ENCODE data around the gene PIRT.

DNA sequence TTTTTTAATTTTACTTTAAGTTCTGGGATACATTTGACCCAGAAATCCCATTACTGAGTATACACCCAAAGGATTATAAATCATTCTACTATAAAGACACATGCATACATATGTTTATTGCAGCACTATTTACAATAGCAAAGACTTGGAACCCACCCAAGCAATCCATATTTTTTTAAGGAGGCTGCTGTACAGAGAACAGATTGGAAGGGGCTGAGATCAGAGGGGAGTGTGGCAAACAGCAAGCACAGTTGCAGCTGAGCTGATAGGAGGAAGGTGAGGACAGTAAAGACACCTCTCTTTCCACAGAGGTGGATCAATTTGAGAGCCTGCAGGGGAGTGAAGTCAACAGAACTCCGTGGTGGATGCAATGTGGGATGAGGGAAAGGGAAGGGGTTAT lies 23.8 kb downstream of the PIRT start:
- TF ChIP-seq, protein P1, sequence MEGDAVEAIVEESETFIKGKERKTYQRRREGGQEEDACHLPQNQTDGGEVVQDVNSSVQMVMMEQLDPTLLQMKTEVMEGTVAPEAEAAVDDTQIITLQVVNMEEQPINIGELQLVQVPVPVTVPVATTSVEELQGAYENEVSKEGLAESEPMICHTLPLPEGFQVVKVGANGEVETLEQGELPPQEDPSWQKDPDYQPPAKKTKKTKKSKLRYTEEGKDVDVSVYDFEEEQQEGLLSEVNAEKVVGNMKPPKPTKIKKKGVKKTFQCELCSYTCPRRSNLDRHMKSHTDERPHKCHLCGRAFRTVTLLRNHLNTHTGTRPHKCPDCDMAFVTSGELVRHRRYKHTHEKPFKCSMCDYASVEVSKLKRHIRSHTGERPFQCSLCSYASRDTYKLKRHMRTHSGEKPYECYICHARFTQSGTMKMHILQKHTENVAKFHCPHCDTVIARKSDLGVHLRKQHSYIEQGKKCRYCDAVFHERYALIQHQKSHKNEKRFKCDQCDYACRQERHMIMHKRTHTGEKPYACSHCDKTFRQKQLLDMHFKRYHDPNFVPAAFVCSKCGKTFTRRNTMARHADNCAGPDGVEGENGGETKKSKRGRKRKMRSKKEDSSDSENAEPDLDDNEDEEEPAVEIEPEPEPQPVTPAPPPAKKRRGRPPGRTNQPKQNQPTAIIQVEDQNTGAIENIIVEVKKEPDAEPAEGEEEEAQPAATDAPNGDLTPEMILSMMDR (IDR thresholded peaks at IDR 0.05), result no peak
- TF ChIP-seq POLR2A (IDR thresholded peaks at IDR 0.05), result no peak
